ENCODE results near the gene CD40LG. TPM values are rescaled to one million over a fixed set of nuclear protein-coding genes. Genes with fewer than 3 reads are reported as not detected.

The CD40LG gene
- total RNA-seq, 3 donors from 2014 or later: 0.29 to 0.33 (median 0.32) TPM

DNA sequence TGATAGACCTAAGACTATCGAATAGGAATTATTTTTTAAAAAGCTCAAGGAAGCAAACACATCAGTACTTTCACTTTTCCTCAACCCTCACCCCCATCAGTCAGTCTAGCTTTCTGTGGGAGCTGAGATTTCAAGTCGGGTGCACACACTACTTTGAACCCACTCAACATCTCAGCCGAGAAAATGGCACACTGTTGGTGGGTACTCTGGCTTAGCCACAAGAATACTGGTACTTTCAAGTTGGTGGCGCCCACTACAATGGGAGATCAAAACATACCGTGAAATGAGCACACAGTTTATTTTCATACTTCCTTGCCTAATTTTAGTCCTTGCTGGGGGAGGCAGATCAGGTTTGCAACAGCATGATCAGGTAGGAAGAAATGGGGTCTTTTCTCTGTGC, 10.2 kb downstream of the CD40LG start:
- Histone ChIP-seq H3K27me3 (peaks cover 0 to 9% of the 10 kb centered on the region in 2 donors), H3K36me3 (no peaks in the 10 kb centered on the region), H3K27ac (no peak overlapping the region), H3K4me3 (no peak overlapping the region), H3K4me1 (no peaks in the 10 kb centered on the region), H3K9me3 (no peaks in the 10 kb centered on the region)
- DNase-seq (ENCODE audit: low spot score in 2 of 2): no peak
- intact Hi-C loops (cut with DNase I; ENCODE audit: low total_unique reads): no loop called here
- TF ChIP-seq, protein P1, sequence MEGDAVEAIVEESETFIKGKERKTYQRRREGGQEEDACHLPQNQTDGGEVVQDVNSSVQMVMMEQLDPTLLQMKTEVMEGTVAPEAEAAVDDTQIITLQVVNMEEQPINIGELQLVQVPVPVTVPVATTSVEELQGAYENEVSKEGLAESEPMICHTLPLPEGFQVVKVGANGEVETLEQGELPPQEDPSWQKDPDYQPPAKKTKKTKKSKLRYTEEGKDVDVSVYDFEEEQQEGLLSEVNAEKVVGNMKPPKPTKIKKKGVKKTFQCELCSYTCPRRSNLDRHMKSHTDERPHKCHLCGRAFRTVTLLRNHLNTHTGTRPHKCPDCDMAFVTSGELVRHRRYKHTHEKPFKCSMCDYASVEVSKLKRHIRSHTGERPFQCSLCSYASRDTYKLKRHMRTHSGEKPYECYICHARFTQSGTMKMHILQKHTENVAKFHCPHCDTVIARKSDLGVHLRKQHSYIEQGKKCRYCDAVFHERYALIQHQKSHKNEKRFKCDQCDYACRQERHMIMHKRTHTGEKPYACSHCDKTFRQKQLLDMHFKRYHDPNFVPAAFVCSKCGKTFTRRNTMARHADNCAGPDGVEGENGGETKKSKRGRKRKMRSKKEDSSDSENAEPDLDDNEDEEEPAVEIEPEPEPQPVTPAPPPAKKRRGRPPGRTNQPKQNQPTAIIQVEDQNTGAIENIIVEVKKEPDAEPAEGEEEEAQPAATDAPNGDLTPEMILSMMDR (IDR thresholded peaks at IDR 0.05): no peak
- no peak for TF ChIP-seq POLR2AphosphoS5 (IDR thresholded peaks at IDR 0.05)
- no peak for TF ChIP-seq POLR2A (IDR thresholded peaks at IDR 0.05)

DNA sequence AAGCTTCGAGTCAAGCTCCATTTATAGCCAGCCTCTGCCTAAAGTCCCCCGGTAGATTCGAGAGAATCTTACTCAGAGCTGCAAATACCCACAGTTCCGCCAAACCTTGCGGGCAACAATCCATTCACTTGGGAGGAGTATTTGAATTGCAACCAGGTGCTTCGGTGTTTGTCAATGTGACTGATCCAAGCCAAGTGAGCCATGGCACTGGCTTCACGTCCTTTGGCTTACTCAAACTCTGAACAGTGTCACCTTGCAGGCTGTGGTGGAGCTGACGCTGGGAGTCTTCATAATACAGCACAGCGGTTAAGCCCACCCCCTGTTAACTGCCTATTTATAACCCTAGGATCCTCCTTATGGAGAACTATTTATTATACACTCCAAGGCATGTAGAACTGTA, 11.2 kb downstream of the CD40LG start:
- Histone ChIP-seq H3K36me3 (no peaks in the 10 kb centered on the region), H3K9me3 (no peaks in the 10 kb centered on the region), H3K4me1 (no peaks in the 10 kb centered on the region), H3K27ac (no peak overlapping the region), H3K4me3 (no peak overlapping the region), H3K27me3 (peaks cover 0 to 9% of the 10 kb centered on the region in 2 donors)
- no peak for DNase-seq (ENCODE audit: low spot score in 2 of 2)
- intact Hi-C loops (cut with DNase I; ENCODE audit: low total_unique reads): no loop called here
- TF ChIP-seq POLR2AphosphoS5 (IDR thresholded peaks at IDR 0.05) (no peak), POLR2A (IDR thresholded peaks at IDR 0.05) (no peak)
- TF ChIP-seq, protein P1 (IDR thresholded peaks at IDR 0.05): no peak

DNA sequence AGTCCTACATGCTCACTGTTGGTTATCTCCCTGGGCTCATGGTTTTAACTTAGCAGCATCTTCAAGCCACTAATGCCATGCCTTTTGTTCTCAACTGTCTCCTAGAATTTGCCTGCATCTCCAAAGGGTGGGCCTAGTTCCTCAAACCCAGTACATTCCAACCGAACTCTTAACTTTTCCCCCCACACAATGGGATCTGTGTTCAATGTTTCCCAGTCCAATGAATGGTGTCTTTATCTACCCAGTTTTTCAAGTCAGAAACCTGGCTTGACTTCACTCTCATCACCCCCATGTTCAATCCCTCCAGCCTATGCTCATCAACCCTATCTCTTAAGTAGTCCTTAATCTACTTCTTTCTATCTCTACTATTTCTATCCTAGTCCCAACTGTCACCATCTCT, 12.9 kb downstream of the CD40LG start:
- no peaks in the 10 kb centered on the region for H3K36me3 ChIP-seq
- peaks cover 0 to 4% of the 10 kb centered on the region in 2 donors for H3K9me3 ChIP-seq
- TF ChIP-seq, protein P1 (IDR thresholded peaks at IDR 0.05): no peak
- no peak for TF ChIP-seq POLR2A (IDR thresholded peaks at IDR 0.05)
- no peak overlapping the region for H3K4me3 ChIP-seq
- intact Hi-C loops (cut with DNase I; ENCODE audit: low total_unique reads): no loop called here
- H3K27me3 ChIP-seq: peaks cover 0 to 3% of the 10 kb centered on the region in 2 donors
- H3K27ac ChIP-seq: no peak overlapping the region
- no peak for DNase-seq (ENCODE audit: low spot score in 2 of 2)
- no peaks in the 10 kb centered on the region for H3K4me1 ChIP-seq

DNA sequence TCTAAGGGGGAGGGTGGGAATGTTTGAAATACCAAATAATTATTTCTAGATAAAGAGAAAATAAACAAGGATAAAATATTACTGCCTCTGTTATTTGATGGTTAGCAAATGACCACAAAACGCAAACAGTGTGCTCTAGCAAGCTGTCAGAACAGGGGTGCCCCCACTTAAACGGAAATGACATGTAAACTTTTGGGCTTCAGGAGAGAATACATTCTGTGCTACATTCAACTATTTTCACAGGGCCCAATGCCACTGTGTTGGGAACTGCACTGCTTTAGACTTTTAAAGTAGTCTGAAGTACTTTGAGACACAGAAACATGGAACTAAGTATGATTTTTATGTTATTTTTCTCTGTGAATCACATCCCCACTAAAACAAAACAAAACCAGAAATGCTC, 14.1 kb downstream of the CD40LG start:
- intact Hi-C loops (cut with DNase I; ENCODE audit: low total_unique reads): no loop called here
- no peak overlapping the region for H3K4me3 ChIP-seq
- DNase-seq (ENCODE audit: low spot score in 2 of 2): no peak
- H3K9me3 ChIP-seq: peaks cover 0 to 4% of the 10 kb centered on the region in 2 donors
- H3K36me3 ChIP-seq: no peaks in the 10 kb centered on the region
- TF ChIP-seq POLR2A (IDR thresholded peaks at IDR 0.05) (no peak), POLR2AphosphoS5 (IDR thresholded peaks at IDR 0.05) (no peak)
- TF ChIP-seq, protein P1 (IDR thresholded peaks at IDR 0.05): no peak
- H3K27me3 ChIP-seq: peaks cover 0 to 1% of the 10 kb centered on the region in 2 donors
- no peaks in the 10 kb centered on the region for H3K4me1 ChIP-seq
- no peak overlapping the region for H3K27ac ChIP-seq

DNA sequence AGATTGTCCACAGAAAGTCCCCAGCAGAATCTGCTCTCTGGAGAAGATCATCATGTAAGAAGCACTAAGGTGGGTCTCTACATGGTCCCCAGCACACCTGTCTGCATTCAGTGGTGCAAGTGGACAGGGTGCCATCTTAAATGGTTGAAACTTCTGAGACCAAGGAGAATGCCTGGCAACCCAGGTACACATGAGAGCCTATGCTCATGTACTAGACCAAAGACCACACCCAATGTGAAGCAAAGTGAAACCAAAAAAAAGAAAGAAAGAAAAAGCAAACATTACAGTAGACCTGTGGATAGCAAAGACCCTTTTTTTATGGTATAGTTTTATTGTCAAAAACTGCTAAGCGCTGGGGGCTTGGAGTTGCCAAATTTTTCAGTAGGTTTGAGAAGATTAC, 15.0 kb downstream of the CD40LG start:
- Histone ChIP-seq H3K27ac (no peak overlapping the region), H3K36me3 (no peaks in the 10 kb centered on the region), H3K27me3 (peaks cover 0 to 1% of the 10 kb centered on the region in 2 donors), H3K9me3 (peaks cover 0 to 4% of the 10 kb centered on the region in 2 donors), H3K4me1 (no peaks in the 10 kb centered on the region), H3K4me3 (no peak overlapping the region)
- TF ChIP-seq POLR2A (IDR thresholded peaks at IDR 0.05): no peak
- TF ChIP-seq, protein P1 (IDR thresholded peaks at IDR 0.05): no peak
- no peak for TF ChIP-seq POLR2AphosphoS5 (IDR thresholded peaks at IDR 0.05)
- intact Hi-C loops (cut with DNase I; ENCODE audit: low total_unique reads): no loop called here
- no peak for DNase-seq (ENCODE audit: low spot score in 2 of 2)
